Upper lobe of left lung (tissue), 4 donors: ENCODE data around the gene CUBN.

Source experiments
- CTCF ChIP-seq, 6 experiments: fragments of 450-650 bp in 4 of 6; fragments of 200-600 bp in 2 of 6; sonication (generic) in 2 of 6; IDR thresholded peaks; one replicate each; pipeline ENCODE4 v1.5.1; 2016 to 2019; ENCODE audit warnings: antibody characterized with exemption in 6 of 6
- POLR2A ChIP-seq, 4 donors: fragments of 450-650 bp; IDR thresholded peaks; one replicate each; pipeline ENCODE4 v1.5.1; 2016 to 2017; ENCODE audit warnings: antibody characterized with exemption in 4 of 4, mild to moderate bottlenecking in 2 of 4
- POLR2AphosphoS5 ChIP-seq, 2 donors: sonication (generic); formaldehyde crosslinking; IDR thresholded peaks; one replicate each; pipeline ENCODE4 v1.5.1; 2017; ENCODE audit warnings: antibody characterized with exemption in 2 of 2

- no peak for TF ChIP-seq CTCF (IDR thresholded peaks at IDR 0.05)
- no peak for TF ChIP-seq POLR2A (IDR thresholded peaks at IDR 0.05)
- no peak for TF ChIP-seq POLR2AphosphoS5 (IDR thresholded peaks at IDR 0.05)
Observed at GRCh38 chr10:16949816-16950215, 179.8 kb downstream of the CUBN start.
